HG02852 (cell line): Measurements from ENCODE around the gene PIK3R3.

Experiments
- ATAC-seq: cut with Tn5 transposase; IDR thresholded peaks from one replicate; pipeline ENCODE4 v1.9.1; 2021; ENCODE audit warnings: mild to moderate bottlenecking, moderate library complexity; ENCODE audit not compliant: unreplicated experiment

The PIK3R3 gene

GRCh38 chr1:46158312-46159281 is 26.2 kb upstream of the PIK3R3 start:
- no peak for ATAC-seq

DNA sequence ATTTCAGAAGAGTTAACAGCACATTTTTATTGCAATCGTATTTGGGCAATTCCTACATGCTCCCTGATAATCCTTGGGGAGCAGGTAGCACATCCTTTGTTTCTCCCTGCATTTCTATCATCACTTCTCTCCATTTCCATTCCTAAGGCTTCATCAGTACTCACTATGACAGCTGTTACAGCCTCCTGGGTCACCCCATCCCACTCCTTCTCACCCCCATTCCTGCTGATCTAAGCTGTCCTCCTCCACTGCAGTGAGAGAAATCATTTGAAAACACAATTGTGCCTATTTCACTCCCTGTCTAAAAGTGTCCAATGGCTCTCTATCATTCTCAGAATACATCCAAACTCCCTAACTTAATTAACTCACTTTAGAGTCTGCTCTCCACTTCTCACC is 25.5 kb upstream of the PIK3R3 start:
- ATAC-seq = no peak

- no peak for ATAC-seq
Observed at GRCh38 chr1:46153732-46154131, 21.3 kb upstream of the PIK3R3 start.

- no peak for ATAC-seq
Observed at GRCh38 chr1:46153228-46153627, 20.8 kb upstream of the PIK3R3 start.

DNA sequence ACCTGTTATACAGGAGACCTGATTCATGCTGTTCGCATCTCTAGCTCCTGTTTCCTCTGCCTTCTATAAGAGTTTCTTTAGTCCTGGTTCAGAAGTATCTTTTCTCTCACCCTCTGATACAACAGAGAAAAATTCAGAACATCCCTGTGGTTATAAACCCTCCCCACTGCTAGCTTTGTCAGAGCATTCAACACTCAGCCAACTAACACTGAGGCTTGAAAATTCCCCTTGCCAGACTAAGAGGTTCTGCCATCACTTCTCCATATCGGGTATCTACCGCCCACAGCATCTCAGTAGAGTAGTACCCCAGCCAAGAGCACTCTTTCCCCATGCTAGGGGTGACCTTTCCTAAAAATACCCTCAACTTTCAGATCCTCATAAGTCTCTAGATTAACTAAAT is 19.6 kb upstream of the PIK3R3 start:
- no peak for ATAC-seq

DNA sequence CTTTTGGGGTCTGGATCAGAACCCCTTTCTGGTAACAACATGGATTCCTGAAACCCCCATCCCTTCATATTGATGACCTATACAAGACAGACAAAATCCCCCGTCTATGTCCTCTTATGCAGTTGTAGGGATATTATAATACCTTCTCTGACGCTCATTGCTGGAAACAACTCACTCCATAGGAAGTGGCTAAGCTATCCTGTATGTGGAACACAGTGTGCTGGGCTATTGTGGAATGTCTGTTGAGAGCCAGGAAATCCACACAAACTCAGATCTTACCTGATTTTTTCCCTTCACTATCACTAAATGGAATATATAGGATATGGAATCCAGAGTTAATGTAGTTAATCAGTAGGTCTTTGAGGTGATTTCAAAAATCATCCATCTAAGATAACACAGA is 17.7 kb upstream of the PIK3R3 start:
- ATAC-seq = no peak

DNA sequence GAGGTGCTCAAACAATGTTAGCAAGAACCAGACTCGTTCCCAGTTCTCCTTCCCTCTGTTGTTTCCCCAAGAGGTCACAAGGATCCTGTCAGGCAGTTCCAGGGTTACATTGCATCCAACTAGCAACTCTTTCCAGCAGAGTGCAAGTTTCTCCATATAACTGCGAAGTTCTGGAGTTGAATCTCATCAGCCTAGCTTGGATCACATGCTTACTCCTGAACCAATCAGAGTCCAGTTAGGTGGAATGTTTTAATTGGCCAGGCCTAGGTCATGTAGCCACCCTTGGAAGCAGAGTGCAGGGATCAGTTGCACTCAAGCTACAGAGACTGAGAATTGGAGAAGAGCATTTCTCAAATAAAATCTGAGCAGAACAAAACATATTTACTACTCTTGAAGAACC is 15.9 kb upstream of the PIK3R3 start:
- no peak for ATAC-seq

GRCh38 chr1:46137916-46138315 is 5.5 kb upstream of the PIK3R3 start:
- ATAC-seq = no peak

- no peak for ATAC-seq
Observed at GRCh38 chr1:46136711-46137110, 4.3 kb upstream of the PIK3R3 start.

DNA sequence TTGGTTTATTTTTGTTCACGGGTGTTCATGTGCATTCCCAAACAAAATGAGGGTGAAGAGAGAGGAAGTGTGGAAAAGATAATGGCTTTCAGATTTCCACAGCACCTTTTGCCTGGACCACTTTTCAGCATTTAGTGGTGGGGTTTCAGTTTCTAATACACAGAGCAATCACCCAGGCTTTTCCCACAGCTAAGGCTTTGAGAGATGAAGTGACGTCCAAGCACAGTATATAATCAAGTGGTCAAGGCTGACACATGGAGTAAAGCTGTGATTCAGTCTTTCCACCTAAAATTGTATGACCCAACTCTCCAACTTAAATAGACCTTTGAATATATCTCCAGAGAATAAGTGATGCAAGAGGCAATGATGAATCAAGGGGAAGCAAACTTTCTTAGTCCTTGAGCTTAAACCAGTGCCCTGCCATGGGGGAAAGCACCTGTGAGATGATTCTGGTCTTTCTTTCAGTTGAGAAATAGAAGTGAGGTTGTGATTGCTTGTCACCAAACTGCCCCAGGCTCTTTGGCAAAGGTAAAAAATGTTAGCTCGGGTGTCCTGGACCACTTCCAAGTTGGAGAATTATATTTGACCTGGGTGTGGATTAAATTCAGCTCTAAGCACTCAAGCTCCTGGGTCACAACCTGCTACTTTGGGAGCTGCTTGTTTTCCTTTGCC is 2.4 kb upstream of the PIK3R3 start:
- ATAC-seq = no peak

GRCh38 chr1:46133781-46134350 is 1.4 kb upstream of the PIK3R3 start:
- ATAC-seq = no peak

DNA sequence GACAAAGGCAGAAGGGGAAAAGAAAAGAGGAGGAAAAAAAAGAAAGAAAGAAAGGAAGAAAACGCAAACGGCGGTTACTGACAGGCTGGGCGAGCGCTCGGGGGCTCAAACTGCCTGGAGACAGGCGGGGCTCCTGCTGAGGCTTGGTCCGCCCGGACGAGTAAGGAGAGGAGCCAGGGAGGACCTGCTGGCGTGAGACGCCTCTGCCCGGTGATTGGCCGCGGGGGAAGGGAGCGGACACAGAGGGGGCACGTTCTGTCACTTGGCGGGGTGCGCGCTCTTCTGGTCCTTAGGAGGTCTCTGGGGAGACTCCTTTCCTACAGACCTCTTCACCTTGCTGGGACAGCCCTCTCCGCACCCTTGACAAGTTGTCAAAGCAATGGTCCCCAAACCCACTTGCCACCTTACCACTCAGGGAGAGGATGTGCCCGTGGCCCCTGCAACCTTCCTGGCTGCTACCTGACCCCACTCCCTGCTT is 791 bp upstream of the PIK3R3 start:
- ATAC-seq = peak; percentile 53

DNA sequence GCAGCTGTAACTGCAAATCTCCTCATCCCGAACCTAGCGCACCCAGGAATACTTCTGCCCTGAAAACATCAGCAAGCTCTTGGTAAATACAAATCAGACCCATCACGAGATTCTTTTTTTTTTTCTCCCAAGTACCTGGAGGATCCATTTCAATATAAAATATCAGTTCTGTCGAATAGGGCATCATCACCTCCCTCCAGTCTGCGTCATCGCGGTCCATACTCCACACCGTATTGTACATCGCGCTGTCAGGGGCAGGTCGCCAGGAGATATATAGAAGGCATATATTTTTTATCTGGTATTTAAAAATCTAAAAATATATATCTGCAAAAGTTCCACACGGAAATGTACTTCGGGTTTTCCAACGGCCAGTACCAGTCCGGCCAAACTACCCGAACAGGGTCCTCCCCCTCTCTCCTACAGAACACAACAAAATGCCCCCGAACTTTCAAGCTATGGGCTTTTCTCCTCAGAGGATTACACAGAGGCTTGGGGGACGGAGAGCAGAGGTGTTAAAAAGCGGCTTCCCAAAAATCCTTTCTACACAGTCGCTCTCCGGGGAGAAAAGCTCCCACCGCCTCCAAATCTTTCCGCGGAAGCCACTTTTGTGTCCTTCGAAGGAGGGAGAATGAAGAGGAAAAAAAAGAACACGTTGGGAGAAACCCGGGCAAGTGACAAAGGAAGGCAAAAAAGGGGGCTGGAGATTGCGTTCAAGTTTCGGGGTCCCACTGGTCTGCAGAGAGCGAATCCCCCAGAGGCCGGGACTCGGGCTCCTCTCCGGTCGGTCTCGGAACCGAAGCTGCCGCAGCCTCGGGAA is 509 bp downstream of the PIK3R3 start:
- ATAC-seq = no peak

DNA sequence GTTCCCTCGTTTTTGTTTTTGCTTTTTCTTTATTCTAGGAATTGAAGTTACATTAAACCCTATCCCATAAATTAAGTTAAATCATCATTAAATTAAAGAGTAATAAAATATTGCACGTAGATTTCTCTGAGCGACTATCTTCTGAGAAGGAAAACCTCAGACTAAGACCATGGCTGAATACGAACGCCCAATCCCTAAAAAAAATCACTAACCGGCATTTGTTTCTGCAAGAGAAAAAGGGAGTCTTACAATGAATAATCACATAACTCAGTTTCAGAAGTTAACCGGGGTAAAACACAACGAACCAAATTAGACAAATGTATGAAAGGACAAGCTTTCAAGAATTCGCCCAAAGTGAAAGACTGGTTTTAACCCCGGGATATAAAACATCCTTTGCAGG is 1.3 kb downstream of the PIK3R3 start:
- no peak for ATAC-seq

DNA sequence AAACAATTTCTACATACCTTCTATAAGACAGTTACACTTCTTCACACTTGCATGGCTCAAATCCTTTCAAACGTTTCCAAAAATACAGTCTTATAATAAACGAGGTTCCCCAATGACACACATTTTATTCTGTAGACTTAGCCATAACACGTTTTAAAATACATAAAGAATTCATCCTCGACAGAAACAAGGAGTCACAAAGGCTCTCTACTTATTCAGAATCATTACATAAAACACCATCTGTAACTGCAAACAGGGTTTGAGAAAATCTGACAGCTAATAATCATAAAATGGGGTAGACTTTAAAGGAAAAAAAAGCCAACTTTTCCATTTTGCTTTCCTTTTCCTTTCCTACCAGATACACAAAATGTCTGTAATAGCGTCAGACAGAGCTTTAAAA is 1.8 kb downstream of the PIK3R3 start:
- no peak for ATAC-seq

GRCh38 chr1:46130121-46130520 is 2.3 kb downstream of the PIK3R3 start:
- no peak for ATAC-seq

GRCh38 chr1:46128344-46128743 is 4.1 kb downstream of the PIK3R3 start:
- no peak for ATAC-seq

- no peak for ATAC-seq
Observed at GRCh38 chr1:46118856-46119255, 13.6 kb downstream of the PIK3R3 start.

GRCh38 chr1:46117810-46118494 is 14.5 kb downstream of the PIK3R3 start:
- no peak for ATAC-seq

DNA sequence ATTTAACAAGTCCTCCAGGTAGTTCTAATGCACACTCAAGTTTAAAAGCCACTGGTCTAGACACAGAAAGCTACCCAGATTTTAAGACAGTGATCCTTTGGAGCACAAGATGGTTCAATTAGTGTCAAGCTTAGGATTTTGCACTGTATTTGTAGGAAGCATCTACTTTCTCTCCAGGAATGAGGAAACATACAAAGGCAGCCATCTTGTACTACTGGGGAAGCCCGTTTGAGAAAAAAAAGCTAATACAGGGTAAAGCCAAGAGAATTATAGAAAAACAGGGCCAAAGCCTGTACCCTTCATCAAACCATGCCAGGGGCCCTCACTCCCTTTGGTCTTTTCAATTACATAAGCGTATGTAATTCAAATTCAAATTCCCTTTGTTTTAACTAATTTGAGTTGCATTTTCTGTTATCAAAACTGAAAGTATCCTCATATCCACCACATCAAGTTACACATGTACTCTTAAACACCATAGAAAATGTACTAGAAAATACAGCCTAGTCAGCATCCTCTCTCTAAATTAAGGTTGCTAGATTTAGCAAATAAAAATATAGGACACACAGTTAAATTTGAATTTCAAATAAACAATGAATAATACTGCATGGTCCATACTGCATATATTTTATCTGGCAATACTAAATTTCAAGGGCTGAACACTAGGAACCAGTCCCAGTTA is 17.4 kb downstream of the PIK3R3 start:
- no peak for ATAC-seq
